ENCODE data around the gene NPRL2. TPM values are rescaled to one million over a fixed set of nuclear protein-coding genes. Genes with fewer than 3 reads are reported as not detected.

Gene NPRL2
- total and polyA plus RNA-seq, 9 of the 15 experiments (the other 6 are each of a cell fraction or from before 2014, with no cell fraction given): 17.4 to 40.4 (median 24.4) TPM

DNA sequence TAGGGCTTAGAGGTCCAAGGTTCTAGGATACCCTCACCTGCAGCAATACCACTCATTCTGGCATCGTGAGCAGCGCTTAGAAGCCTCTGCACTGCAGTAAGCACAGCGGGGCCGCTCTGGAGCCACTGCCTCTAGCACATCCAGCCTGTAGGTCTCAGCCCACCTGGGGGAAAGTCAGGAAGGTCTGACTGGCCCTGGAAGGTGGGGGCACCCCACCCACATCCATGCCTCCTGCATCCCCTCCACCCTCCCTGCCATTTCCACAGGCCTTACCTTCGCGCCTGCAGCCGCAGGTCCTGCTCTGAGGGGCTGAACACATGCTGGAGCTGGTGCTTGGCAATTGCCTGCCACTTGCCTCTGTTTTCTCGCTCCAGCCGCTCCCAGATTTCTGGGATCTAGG is 9.0 kb downstream of the NPRL2 start (continued):
- TF ChIP-seq MAFG (tag; conservative IDR thresholded peaks at IDR 0.05) (no peak), EZH2 (IDR thresholded peaks at IDR 0.05; ENCODE audit: borderline replicate concordance, low read depth, low read length) (no peak), CCAR2 (IDR thresholded peaks at IDR 0.05; ENCODE audit: low read depth, low read length) (no peak)

- intact Hi-C loops (cut with micrococcal nuclease): no loop called here
- ATAC-seq: peak; percentile 56
- 41% methylated on average over 34 of the region's 85 CpGs for WGBS (ENCODE audit: insufficient coverage, low coverage, missing lambda C conversion rate)
- Histone ChIP-seq H3K9me3 (replicated peaks; ENCODE audit: control insufficient read depth, insufficient read depth, low read depth, low read length) (no peaks in the 10 kb centered on the region), H3K9ac (ENCODE audit: insufficient read depth in 1 of 2, low read depth in 2 of 2, low read length in 2 of 2) (peak within 1 kb of the TSS; percentile 95 to 98), H3K9me1 (ENCODE audit: control insufficient read depth, insufficient read depth, low read length) (peaks cover 3% of the 10 kb centered on the region), H3K36me3 (ENCODE audit: control insufficient read depth, insufficient read depth, low read length) (peaks cover 10% of the 10 kb centered on the region; the same call in 2 of the 3 replicates), H3K4me2 (ENCODE audit: insufficient read depth, low read length) (peak within 1 kb of the TSS; percentile 72), H3K79me2 (ENCODE audit: control insufficient read depth, insufficient read depth, low read length) (peaks cover 50% of the 10 kb centered on the region), H3K4me1 (replicated peaks in 1 of 2; ENCODE audit: control insufficient read depth in 2 of 2, insufficient read depth in 2 of 2, low read length in 2 of 2) (peaks cover 27 to 59% of the 10 kb centered on the region in 2 experiments; a peak in 4 of 5 replicates), H2AFZ (ENCODE audit: low read depth, low read length) (peak within 1 kb of the TSS; percentile 63; the same call in 1 of the 2 replicates), H3K27me3 (ENCODE audit: control insufficient read depth in 2 of 2, insufficient read depth in 2 of 2, low read length in 2 of 2) (no peaks in the 10 kb centered on the region), H3K4me3 (peak within 1 kb of the TSS; percentile 96), H3K27ac (ENCODE audit: extremely low read depth, low read depth, low read length) (peak within 1 kb of the TSS; percentile 99), H4K20me1 (replicated peaks; ENCODE audit: control insufficient read depth, insufficient read depth, low read length) (no peaks in the 10 kb centered on the region)
- in situ Hi-C loops (cut with MboI): no loop called here
- ChIA-PET CTCF (ENCODE audit: low intra/inter-chr PET ratio) (no interaction called here), POLR2A (interaction anchor here (0.5 to 1.5 kb wide), 3 partner anchors 10 to 242 kb away, joined by 3 to 5 read pairs (median 4); partner anchors contain the start of genes CYB561D2, NPRL2 and TUSC2)
- no peak for FAIRE-seq
- DNase-seq (ENCODE audit: extremely low read depth in 1 of 4, low spot score in 3 of 4): peak; percentile 56 to 77 (median 62)
- TSS peak; percentile 20 for BruUV-seq (replicated peaks)
- peak; percentile 47 to 68; a peak in 2 of 4 replicates for TF ChIP-seq MNT (conservative IDR thresholded peaks at IDR 0.05)
- TF ChIP-seq, protein P1, sequence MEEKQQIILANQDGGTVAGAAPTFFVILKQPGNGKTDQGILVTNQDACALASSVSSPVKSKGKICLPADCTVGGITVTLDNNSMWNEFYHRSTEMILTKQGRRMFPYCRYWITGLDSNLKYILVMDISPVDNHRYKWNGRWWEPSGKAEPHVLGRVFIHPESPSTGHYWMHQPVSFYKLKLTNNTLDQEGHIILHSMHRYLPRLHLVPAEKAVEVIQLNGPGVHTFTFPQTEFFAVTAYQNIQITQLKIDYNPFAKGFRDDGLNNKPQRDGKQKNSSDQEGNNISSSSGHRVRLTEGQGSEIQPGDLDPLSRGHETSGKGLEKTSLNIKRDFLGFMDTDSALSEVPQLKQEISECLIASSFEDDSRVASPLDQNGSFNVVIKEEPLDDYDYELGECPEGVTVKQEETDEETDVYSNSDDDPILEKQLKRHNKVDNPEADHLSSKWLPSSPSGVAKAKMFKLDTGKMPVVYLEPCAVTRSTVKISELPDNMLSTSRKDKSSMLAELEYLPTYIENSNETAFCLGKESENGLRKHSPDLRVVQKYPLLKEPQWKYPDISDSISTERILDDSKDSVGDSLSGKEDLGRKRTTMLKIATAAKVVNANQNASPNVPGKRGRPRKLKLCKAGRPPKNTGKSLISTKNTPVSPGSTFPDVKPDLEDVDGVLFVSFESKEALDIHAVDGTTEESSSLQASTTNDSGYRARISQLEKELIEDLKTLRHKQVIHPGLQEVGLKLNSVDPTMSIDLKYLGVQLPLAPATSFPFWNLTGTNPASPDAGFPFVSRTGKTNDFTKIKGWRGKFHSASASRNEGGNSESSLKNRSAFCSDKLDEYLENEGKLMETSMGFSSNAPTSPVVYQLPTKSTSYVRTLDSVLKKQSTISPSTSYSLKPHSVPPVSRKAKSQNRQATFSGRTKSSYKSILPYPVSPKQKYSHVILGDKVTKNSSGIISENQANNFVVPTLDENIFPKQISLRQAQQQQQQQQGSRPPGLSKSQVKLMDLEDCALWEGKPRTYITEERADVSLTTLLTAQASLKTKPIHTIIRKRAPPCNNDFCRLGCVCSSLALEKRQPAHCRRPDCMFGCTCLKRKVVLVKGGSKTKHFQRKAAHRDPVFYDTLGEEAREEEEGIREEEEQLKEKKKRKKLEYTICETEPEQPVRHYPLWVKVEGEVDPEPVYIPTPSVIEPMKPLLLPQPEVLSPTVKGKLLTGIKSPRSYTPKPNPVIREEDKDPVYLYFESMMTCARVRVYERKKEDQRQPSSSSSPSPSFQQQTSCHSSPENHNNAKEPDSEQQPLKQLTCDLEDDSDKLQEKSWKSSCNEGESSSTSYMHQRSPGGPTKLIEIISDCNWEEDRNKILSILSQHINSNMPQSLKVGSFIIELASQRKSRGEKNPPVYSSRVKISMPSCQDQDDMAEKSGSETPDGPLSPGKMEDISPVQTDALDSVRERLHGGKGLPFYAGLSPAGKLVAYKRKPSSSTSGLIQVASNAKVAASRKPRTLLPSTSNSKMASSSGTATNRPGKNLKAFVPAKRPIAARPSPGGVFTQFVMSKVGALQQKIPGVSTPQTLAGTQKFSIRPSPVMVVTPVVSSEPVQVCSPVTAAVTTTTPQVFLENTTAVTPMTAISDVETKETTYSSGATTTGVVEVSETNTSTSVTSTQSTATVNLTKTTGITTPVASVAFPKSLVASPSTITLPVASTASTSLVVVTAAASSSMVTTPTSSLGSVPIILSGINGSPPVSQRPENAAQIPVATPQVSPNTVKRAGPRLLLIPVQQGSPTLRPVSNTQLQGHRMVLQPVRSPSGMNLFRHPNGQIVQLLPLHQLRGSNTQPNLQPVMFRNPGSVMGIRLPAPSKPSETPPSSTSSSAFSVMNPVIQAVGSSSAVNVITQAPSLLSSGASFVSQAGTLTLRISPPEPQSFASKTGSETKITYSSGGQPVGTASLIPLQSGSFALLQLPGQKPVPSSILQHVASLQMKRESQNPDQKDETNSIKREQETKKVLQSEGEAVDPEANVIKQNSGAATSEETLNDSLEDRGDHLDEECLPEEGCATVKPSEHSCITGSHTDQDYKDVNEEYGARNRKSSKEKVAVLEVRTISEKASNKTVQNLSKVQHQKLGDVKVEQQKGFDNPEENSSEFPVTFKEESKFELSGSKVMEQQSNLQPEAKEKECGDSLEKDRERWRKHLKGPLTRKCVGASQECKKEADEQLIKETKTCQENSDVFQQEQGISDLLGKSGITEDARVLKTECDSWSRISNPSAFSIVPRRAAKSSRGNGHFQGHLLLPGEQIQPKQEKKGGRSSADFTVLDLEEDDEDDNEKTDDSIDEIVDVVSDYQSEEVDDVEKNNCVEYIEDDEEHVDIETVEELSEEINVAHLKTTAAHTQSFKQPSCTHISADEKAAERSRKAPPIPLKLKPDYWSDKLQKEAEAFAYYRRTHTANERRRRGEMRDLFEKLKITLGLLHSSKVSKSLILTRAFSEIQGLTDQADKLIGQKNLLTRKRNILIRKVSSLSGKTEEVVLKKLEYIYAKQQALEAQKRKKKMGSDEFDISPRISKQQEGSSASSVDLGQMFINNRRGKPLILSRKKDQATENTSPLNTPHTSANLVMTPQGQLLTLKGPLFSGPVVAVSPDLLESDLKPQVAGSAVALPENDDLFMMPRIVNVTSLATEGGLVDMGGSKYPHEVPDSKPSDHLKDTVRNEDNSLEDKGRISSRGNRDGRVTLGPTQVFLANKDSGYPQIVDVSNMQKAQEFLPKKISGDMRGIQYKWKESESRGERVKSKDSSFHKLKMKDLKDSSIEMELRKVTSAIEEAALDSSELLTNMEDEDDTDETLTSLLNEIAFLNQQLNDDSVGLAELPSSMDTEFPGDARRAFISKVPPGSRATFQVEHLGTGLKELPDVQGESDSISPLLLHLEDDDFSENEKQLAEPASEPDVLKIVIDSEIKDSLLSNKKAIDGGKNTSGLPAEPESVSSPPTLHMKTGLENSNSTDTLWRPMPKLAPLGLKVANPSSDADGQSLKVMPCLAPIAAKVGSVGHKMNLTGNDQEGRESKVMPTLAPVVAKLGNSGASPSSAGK (IDR thresholded peaks at IDR 0.05): 0 out of 2 replicates have a peak, but pooled peaks have one; percentile 55
Measured at GRCh38 chr3:50340448-50341329, 9.9 kb downstream of the NPRL2 start, which contains the start of gene RASSF1. Gene RASSF1 (minus strand): TSS chr3:50340836. CDS start chr3:50340805, 31 bp downstream.

All from K562 (cell line).